22Rv1 (cell line): ENCODE measurements around the gene PLD1.
"Not testable (repeated sequence)": the region's sequence is repeated elsewhere in the genome, so short reads cannot be mapped to it uniquely, and the experiment has no call there.

ENCODE experiments used
- H3K27ac ChIP-seq: fragments of 450-650 bp; 2 replicates; pipeline ENCODE4 v1.5.1; 2017
- ZFX ChIP-seq: fragments of 450-650 bp; IDR thresholded peaks from 2 replicates; pipeline ENCODE4 v1.6.1; 2017; ENCODE audit warnings: antibody characterized with exemption, borderline replicate concordance
- TF ChIP-seq, protein P1 (sequence below): fragments of 450-650 bp; IDR thresholded peaks from 2 replicates; pipeline ENCODE4 v1.5.1; 2017; ENCODE audit warnings: mild to moderate bottlenecking

PLD1 gene

DNA sequence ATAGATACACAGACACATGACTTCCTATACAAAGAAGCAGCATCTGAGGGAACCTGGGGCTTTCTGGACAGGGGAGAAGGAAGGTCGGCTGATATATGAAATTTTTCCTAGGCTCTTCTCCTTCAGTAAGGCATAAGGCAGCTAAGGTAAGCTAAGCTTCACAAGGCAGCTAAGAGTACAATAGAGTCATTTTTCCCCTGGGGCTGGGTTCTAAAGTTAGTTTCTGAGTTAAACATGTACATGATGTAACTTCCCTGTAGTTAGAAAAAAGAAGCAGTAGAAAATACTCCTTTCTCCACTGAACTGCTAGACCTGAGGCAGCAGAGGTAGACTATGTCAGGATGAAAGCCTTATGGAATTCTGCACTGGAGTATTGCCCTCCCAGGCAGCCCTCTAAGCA, 109.6 kb downstream of the PLD1 start:
- TF ChIP-seq, protein P1, sequence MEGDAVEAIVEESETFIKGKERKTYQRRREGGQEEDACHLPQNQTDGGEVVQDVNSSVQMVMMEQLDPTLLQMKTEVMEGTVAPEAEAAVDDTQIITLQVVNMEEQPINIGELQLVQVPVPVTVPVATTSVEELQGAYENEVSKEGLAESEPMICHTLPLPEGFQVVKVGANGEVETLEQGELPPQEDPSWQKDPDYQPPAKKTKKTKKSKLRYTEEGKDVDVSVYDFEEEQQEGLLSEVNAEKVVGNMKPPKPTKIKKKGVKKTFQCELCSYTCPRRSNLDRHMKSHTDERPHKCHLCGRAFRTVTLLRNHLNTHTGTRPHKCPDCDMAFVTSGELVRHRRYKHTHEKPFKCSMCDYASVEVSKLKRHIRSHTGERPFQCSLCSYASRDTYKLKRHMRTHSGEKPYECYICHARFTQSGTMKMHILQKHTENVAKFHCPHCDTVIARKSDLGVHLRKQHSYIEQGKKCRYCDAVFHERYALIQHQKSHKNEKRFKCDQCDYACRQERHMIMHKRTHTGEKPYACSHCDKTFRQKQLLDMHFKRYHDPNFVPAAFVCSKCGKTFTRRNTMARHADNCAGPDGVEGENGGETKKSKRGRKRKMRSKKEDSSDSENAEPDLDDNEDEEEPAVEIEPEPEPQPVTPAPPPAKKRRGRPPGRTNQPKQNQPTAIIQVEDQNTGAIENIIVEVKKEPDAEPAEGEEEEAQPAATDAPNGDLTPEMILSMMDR = no peak
- no peak for TF ChIP-seq ZFX
- H3K27ac ChIP-seq = no peak overlapping the region

DNA sequence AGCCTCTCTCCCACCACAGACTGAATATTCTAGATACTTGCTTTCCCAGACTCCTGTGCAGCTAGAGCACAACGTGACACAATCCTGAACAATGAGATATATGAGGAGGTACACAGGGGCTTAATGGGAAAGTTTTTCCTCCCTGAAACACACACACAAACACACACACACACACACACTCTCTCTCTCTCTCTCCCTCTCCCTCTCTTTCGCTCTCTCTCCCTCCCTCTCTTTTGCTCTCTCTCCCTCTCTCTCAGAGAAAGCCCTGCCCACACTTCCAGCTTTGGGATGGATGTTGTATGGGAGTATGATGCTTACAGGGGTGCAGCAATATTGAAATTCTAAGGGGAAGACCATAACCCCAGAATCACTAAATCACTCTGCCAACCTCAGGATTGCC, 110.1 kb downstream of the PLD1 start:
- TF ChIP-seq ZFX = no peak
- TF ChIP-seq, protein P1 = no peak
- no peak overlapping the region for H3K27ac ChIP-seq

DNA sequence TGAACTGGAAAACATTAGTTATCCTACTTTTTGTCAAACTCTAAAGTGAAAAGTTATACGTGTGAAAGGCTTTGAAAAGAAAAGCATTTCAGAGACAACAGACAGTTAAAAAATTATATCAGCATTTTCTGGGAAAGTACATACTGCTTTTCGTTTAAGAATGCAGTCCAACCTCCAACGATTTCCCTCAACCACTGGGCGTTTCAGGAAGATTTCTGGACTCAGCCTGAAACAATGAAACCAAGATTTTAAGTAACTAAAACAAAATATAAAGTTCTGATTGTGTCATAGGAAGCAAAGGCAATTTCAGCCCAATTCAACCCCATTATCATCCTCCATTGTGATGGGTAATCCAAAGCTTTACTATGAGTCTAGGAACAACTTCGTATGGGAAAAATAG, 110.7 kb downstream of the PLD1 start:
- H3K27ac ChIP-seq = no peak overlapping the region
- no peak for TF ChIP-seq ZFX
- TF ChIP-seq, protein P1 = no peak

DNA sequence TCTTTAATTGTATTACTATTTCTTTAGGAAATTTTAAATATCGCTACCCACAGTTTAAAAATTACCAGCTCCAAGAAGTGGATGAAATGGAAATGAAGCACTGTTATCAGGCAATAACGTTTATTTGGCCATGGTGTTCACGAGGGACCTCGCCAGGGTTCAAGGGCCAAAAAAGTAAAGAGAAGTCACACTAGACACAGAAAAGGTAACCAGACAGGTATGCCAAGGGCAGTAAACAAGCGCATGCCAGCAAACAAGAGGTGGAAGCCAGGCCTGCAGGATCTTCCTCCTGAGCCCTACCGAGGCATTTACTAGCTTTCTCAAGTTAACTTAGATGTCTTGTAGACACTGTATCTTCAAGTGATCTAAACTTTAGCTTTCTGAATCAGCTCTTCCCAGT, 113.5 kb downstream of the PLD1 start:
- H3K27ac ChIP-seq = no peak overlapping the region

DNA sequence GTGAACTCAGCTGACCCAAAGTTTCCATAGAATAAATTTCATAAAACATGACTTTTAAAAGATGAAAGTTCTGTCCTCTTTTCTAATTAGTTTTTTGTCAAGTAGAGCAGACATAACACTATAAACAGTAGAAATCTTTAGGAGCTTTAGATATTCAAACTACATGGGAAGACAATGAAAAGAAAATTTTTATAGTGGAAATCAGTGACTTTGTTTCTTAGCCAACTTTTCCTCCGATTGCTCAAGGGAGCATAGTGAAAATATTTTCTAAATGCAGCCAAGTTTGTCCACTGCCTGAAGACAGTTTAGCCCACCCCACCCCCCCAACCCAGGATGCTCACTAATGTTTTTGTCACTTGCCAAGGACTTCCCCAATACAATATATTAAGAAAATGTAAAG, 114.9 kb downstream of the PLD1 start:
- TF ChIP-seq, protein P1 = no peak
- TF ChIP-seq ZFX = no peak
- no peak overlapping the region for H3K27ac ChIP-seq

More for the DNA sequence above, 113.5 kb downstream of the PLD1 start:
- no peak for TF ChIP-seq ZFX
- TF ChIP-seq, protein P1 = no peak

DNA sequence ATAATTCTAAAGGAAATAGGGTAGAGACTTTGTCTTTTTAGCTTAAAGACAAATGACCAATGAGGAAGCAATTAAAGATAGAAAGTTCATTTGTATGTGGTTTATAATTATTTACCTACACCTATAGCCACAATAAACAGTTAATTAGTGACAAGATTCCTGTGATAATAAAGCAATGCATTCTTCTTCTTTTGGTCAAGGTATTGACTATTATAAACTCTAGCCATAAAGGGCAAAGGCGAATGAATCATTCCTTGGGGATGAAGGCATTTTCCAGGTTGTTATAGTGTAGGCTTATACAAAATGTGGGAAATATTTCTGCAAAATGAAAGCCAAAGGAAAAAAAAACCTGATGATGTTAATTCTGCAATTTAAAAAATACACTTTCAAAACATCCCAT, 115.4 kb downstream of the PLD1 start:
- no peak for TF ChIP-seq ZFX
- TF ChIP-seq, protein P1 = no peak

DNA sequence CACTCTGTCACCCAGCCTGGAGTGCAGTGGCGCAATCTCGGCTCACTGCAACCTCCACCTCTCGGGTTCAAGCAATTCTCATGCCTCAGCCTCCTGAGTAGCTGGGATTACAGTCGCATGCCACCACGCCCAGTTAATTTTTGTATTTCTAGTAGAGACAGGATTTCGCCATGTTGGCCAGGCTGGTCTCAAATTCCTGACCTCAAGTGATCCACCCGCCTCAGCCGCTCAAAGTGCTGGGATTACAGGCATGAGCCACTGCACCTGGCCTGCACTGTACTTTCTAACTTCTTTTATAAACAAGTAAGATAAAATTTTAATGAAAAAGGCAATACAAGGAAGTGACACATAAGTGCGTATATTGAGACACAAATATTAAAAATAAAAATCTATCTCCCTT, 117.7 kb downstream of the PLD1 start:
- H3K27ac ChIP-seq = not testable (repeated sequence)

More for the DNA sequence above, 115.4 kb downstream of the PLD1 start:
- H3K27ac ChIP-seq = no peak overlapping the region

DNA sequence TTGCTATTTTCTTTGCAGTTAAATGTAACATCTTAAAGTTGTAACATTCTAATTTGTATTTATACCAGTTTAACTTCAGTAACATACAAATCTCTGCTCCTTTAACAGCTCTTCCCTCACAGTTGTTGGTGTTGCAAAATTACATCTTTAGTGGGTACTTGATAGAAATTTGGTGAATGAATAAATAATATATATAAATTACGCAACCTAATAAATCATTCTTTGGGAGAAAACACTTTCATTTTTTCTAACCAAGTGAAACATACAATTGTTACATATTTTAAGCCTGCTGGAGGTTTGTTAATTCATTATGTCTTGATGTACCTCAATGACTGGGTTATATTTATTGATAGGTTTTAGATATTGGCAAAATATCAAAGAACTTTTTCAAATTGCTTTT, 118.8 kb downstream of the PLD1 start:
- TF ChIP-seq, protein P1 = no peak
- TF ChIP-seq ZFX = no peak
- H3K27ac ChIP-seq = no peak overlapping the region
